CD14-positive monocyte (primary cell): ENCODE data around the gene ZNF865. TPM values are rescaled to one million over a fixed set of nuclear protein-coding genes. Genes with fewer than 3 reads are reported as not detected.

Experiments used
- DNase-seq, 3 donors: peaks; one replicate each; pipeline ENCODE4 v3.0.0-alpha.2; 2011 to 2022
- H2AFZ ChIP-seq: 2 replicates; pipeline ENCODE4 v1.6.0; 2012; ENCODE audit warnings: mild to moderate bottlenecking, low read depth, low read length, inconsistent platforms; ENCODE audit not compliant: insufficient read depth, poor library complexity, severe bottlenecking
- H3K27ac ChIP-seq, 2 donors: 1 replicate in 1 of 2; 2 replicates in 1 of 2; pipeline ENCODE4 v1.5.1; 2012 to 2013; ENCODE audit warnings: low read length in 2 of 2, control low read depth in 1 of 2, inconsistent platforms in 1 of 2, low read depth in 1 of 2, mild to moderate bottlenecking in 1 of 2
- H3K27me3 ChIP-seq, 2 donors: one replicate each; pipeline versions ENCODE4 v1.6.0 to v1.6.1; 2011 to 2013; ENCODE audit warnings: low read length in 2 of 2; ENCODE audit not compliant: control insufficient read depth in 2 of 2, insufficient read depth in 2 of 2
- H3K36me3 ChIP-seq, 2 donors: replicated peaks in 1 of 2; 1 replicate in 1 of 2; 2 replicates in 1 of 2; pipeline versions ENCODE4 v1.5.1 to v1.6.1; 2012 to 2013; ENCODE audit warnings: low read length in 2 of 2, control low read depth in 1 of 2, inconsistent platforms in 1 of 2, mild to moderate bottlenecking in 1 of 2; ENCODE audit not compliant: insufficient read depth in 2 of 2, control insufficient read depth in 1 of 2
- H3K4me1 ChIP-seq, 2 donors: 1 replicate in 1 of 2; 2 replicates in 1 of 2; pipeline versions ENCODE4 v1.5.1 to v1.6.1; 2012 to 2013; ENCODE audit warnings: low read length in 2 of 2, control low read depth in 1 of 2, inconsistent platforms in 1 of 2, mild to moderate bottlenecking in 1 of 2, moderate library complexity in 1 of 2; ENCODE audit not compliant: insufficient read depth in 2 of 2, control insufficient read depth in 1 of 2
- H3K4me2 ChIP-seq: replicated peaks from 2 replicates; pipeline ENCODE3; 2012; ENCODE audit warnings: low read length, moderate library complexity, mild to moderate bottlenecking; ENCODE audit not compliant: poor library complexity, severe bottlenecking; ENCODE audit errors: extremely low read depth
- H3K4me3 ChIP-seq, 3 experiments: fragments of 200-600 bp in 1 of 3; sonication (generic) in 1 of 3; replicated peaks in 1 of 3; 1 replicate in 2 of 3; 2 replicates in 1 of 3; pipeline ENCODE4 v1.5.1; 2011 to 2013; ENCODE audit warnings: low read length in 3 of 3, mild to moderate bottlenecking in 3 of 3, control low read depth in 2 of 3, low read depth in 2 of 3, inconsistent platforms in 1 of 3, moderate library complexity in 1 of 3
- H3K79me2 ChIP-seq: 2 replicates; pipeline ENCODE4 v1.6.0; 2012; ENCODE audit warnings: mild to moderate bottlenecking, control low read depth, inconsistent platforms, low read length, moderate library complexity; ENCODE audit not compliant: insufficient read depth
- H3K9ac ChIP-seq: 2 replicates; pipeline ENCODE4 v1.6.0; 2017; ENCODE audit warnings: low read length, mild to moderate bottlenecking; ENCODE audit not compliant: insufficient read depth, poor library complexity, severe bottlenecking
- H3K9me3 ChIP-seq, 2 donors: replicated peaks in 1 of 2; 1 replicate in 1 of 2; 2 replicates in 1 of 2; pipeline versions ENCODE4 v1.5.1 to v1.6.1; 2012 to 2013; ENCODE audit warnings: low read length in 2 of 2, control low read depth in 1 of 2; ENCODE audit not compliant: control insufficient read depth in 1 of 2, insufficient read depth in 1 of 2
- H4K20me1 ChIP-seq: 2 replicates; pipeline ENCODE4 v1.6.0; 2012; ENCODE audit warnings: mild to moderate bottlenecking, low read length, control low read depth, moderate library complexity; ENCODE audit not compliant: insufficient read depth
- H3K27ac Mint-ChIP-seq, 7 donors: one replicate each; pipeline ENCODE4 v1.8.0; 2020; ENCODE audit warnings: mild to moderate bottlenecking in 7 of 7, mixed read lengths in 7 of 7, moderate library complexity in 6 of 7, inconsistent platforms in 2 of 7
- H3K27me3 Mint-ChIP-seq, 3 donors: one replicate each; pipeline ENCODE4 v1.8.0; 2021 to 2022; ENCODE audit warnings: low read depth in 3 of 3, mild to moderate bottlenecking in 3 of 3, mixed read lengths in 3 of 3, moderate library complexity in 3 of 3, inconsistent platforms in 1 of 3
- H3K36me3 Mint-ChIP-seq, 2 donors: one replicate each; pipeline ENCODE4 v1.8.0; 2020; ENCODE audit warnings: mixed read lengths in 2 of 2, inconsistent platforms in 1 of 2, mild to moderate bottlenecking in 1 of 2
- H3K4me1 Mint-ChIP-seq: one replicate; pipeline ENCODE4 v1.8.0; 2020; ENCODE audit warnings: mild to moderate bottlenecking, mixed read lengths
- H3K4me3 Mint-ChIP-seq, 2 donors: one replicate each; pipeline ENCODE4 v1.8.0; 2020; ENCODE audit warnings: mild to moderate bottlenecking in 2 of 2, mixed read lengths in 2 of 2, moderate library complexity in 1 of 2
- H3K9me3 Mint-ChIP-seq, 7 donors: one replicate each; pipeline ENCODE4 v1.8.0; 2020 to 2022; ENCODE audit warnings: mixed read lengths in 7 of 7, mild to moderate bottlenecking in 6 of 7, moderate library complexity in 6 of 7, inconsistent platforms in 2 of 7
- CTCF ChIP-seq: fragments of 200-600 bp; IDR thresholded peaks from one replicate; pipeline ENCODE4 v1.8.0; 2022; ENCODE audit warnings: antibody characterized with exemption, mild to moderate bottlenecking
- WGBS: methylation state at CpG from one replicate; pipeline ENCODE4 v1.1.5; 2013; ENCODE audit warnings: missing lambda C conversion rate; ENCODE audit not compliant: insufficient coverage; 5-methylcytosine and 5-hydroxymethylcytosine counted together
- intact Hi-C, 2 donors: fragments of 100-400 bp; cut with micrococcal nuclease; formaldehyde crosslinking; loops; one replicate each; pipeline versions ENCODE4 v1.15.0 to v1.15.1; 2023
- polyA plus RNA-seq, 3 donors: library from polyadenylated mRNA; depleted of rRNA in 1 of 3; unstranded in 2 of 3; stranded (reverse) in 1 of 3; fragments of 300-500 nt in 2 of 3; fragments of >200 nt in 1 of 3; fragmentation: Illumina TruSeq in 2 of 3; gene quantifications; 1 replicate in 2 of 3; 2 replicates in 1 of 3; pipeline ENCODE4 v1.2.3, GENCODE V29; 2012 to 2021

ZNF865 gene
- polyA plus RNA-seq, 3 donors = 0.03 to 6.0 (median 0.07) TPM

- Histone ChIP-seq H3K36me3 (peaks cover 43 to 65% of the 10 kb centered on the region in 2 donors), H3K27me3 (no peaks in the 10 kb centered on the region), H3K4me1 (peaks cover 26 to 40% of the 10 kb centered on the region in 2 donors), H3K79me2 (peaks cover 90% of the 10 kb centered on the region), H2AFZ (no peak overlapping the region), H3K27ac (peak overlapping the region in 1 of 2 donors; percentile 30), H3K4me3 (no peak overlapping the region), H3K9ac (no peak overlapping the region), H3K9me3 (no peaks in the 10 kb centered on the region), H4K20me1 (peaks cover 88% of the 10 kb centered on the region), H3K4me2 (no peak overlapping the region)
- no peaks in the 10 kb centered on the region for H3K9me3 Mint-ChIP-seq
- DNase-seq = no peak
- H3K4me1 Mint-ChIP-seq = peaks cover 31% of the 10 kb centered on the region
- intact Hi-C loops = loop anchor here in 1 of 2 donors (10.0 kb wide), 1 partner anchor 1464 kb away; the partner anchor contains the start of gene TSEN34
- TF ChIP-seq CTCF = no peak
- H3K36me3 Mint-ChIP-seq = peaks cover 44 to 51% of the 10 kb centered on the region in 2 donors
- H3K4me3 Mint-ChIP-seq = no peak overlapping the region
- H3K27me3 Mint-ChIP-seq = peaks cover 0 to 2% (median 1%) of the 10 kb centered on the region in 3 donors
- 96% methylated on average over 35 of the region's 37 CpGs for WGBS
- peak overlapping the region in 3 of 7 donors; percentile 11 to 74 (median 57) for H3K27ac Mint-ChIP-seq
Observed at GRCh38 chr19:55658846-55659459, 53.5 kb downstream of the ZNF865 start.

- Histone ChIP-seq H2AFZ (no peak overlapping the region), H3K36me3 (peaks cover 51 to 73% of the 10 kb centered on the region in 2 donors), H3K4me2 (no peak overlapping the region), H3K27me3 (no peaks in the 10 kb centered on the region), H3K9ac (no peak overlapping the region), H3K9me3 (no peaks in the 10 kb centered on the region), H3K4me3 (no peak overlapping the region), H3K27ac (peak overlapping the region in 1 of 2 donors; percentile 54), H3K79me2 (peaks cover 99% of the 10 kb centered on the region), H4K20me1 (peaks cover 96% of the 10 kb centered on the region), H3K4me1 (peaks cover 26 to 40% of the 10 kb centered on the region in 2 donors)
- Mint-ChIP-seq H3K27me3 (peaks cover 0 to 2% (median 1%) of the 10 kb centered on the region in 3 donors), H3K36me3 (peaks cover 51 to 60% of the 10 kb centered on the region in 2 donors), H3K27ac (peak overlapping the region in 6 of 7 donors; percentile 51 to 84 (median 76)), H3K9me3 (no peaks in the 10 kb centered on the region), H3K4me1 (peaks cover 31% of the 10 kb centered on the region), H3K4me3 (no peak overlapping the region)
- 92% methylated on average over 2 of the region's 9 CpGs for WGBS
- no peak for DNase-seq
- TF ChIP-seq CTCF = no peak
- intact Hi-C loops = loop anchor here in 1 of 2 donors (10.0 kb wide), 1 partner anchor 1465 kb away; the partner anchor contains the start of gene TSEN34
Observed at GRCh38 chr19:55659822-55660221, 54.4 kb downstream of the ZNF865 start.
